ENCODE results near the gene PSG2. TPM values are rescaled to one million over a fixed set of nuclear protein-coding genes. Genes with fewer than 3 reads are reported as not detected.
"Not testable (repeated sequence)": the region's sequence is repeated elsewhere in the genome, so short reads cannot be mapped to it uniquely, and the experiment has no call there.

PSG2 gene
- total RNA-seq, 1 donor from 2014 or later = not detected

- not testable (repeated sequence) for DNase-seq
Observed at GRCh38 chr19:43077881-43078280, 4.6 kb downstream of the PSG2 start.

GRCh38 chr19:43062418-43062817 is 20.1 kb downstream of the PSG2 start:
- DNase-seq = not testable (repeated sequence)

- not testable (repeated sequence) for DNase-seq
Observed at GRCh38 chr19:43061326-43061725, 21.2 kb downstream of the PSG2 start.

DNA sequence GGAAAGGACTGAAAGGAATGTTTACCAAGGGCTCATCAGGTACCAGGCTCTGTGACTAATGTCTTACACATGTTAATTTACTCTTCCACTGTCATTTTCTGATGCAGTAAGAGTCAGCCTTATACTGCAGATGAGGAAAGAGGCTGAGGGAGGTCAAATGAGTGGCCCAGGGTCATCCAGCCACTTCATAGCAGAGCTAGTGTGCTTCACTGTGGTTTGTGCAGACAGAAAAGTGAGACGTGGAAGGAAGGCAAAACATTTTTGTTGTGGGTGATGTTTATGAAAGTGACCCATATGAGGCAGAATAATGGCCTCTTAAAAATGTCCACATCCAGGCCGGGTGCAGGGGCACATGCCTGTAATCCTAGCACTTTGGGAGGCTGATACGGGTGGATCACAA is 22.2 kb downstream of the PSG2 start:
- DNase-seq = not testable (repeated sequence)

DNA sequence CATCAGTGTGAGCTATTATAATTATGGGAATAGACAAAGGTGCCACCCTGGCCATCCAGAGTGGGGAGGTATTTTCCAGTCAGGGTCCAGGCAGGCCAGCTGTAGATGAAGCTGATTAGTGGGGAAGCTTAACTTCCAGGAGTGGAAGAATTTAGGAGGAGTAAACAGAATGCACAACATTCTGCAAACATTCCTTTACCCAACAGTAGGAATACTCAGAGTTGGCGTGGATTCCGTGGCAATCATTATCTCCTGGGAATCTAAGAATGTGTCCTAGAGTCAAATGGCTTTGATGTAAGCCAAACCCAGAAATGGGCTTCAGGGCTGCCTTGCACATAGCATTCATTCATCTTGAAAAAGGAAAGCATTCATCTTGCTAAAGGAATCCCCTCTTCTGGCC is 23.0 kb downstream of the PSG2 start:
- DNase-seq = not testable (repeated sequence)

DNA sequence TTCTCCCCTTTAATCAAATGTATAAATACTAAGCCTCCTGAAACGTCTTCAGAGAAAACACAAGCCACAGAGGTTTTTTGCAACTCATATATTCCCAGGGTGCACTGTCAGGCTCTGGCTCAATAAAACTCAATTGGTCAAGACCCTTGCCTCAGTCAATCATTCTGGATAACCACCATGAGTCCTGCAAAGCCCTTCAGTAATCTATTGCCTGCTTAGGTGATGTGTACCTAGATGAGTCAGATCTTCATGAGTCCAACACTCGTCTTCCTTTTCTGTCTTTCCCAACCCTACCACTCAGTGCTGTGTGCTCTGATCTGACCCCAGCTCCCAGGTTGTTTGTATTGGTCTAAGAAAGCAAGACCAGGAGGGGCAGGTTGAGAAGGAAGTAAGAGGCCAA is 24.1 kb downstream of the PSG2 start:
- not testable (repeated sequence) for DNase-seq

- DNase-seq = not testable (repeated sequence)
Observed at GRCh38 chr19:43047966-43048365, 34.5 kb downstream of the PSG2 start.

DNA sequence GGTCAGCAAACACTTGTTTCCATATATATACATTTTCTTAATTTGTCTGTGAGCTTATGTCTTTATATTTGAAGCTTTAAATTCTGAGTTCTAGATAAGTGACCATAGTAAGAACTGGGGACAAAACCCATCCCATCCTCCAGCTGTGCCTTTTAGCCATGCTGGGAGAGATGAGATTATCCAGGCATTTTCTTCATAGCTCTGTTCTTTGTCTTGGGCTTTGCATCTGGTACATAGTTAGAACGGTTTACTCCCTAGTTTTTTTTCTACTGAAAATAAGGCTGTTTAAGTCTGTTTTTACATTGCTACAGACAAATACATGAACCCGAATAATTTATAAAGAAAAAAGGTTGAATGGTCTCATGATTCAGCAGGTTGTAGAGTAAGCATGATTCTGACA is 35.9 kb downstream of the PSG2 start:
- DNase-seq = not testable (repeated sequence)

- not testable (repeated sequence) for DNase-seq
Observed at GRCh38 chr19:43043492-43044180, 38.9 kb downstream of the PSG2 start.

GRCh38 chr19:43031645-43032044 is 50.9 kb downstream of the PSG2 start:
- DNase-seq = not testable (repeated sequence)

DNA sequence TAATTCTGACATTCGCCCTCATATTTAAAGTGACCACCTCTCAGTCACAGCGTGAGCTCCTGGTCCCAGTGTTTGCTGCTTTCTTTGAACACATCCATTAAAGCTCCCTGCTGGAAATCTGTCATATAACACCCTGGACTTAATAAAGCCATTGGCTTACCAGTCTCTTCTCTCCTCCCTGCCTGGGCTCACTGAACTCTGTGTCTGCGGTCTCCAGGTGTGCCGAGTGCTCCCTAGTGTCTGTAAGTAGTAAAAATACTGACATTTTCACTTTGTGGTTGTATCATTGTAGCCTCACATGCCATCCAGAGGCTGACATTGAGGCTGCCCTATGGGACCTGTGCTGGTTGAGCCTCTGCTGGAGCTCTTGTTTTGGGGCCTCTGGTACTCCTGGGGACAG is 53.6 kb downstream of the PSG2 start:
- no peak for DNase-seq

DNA sequence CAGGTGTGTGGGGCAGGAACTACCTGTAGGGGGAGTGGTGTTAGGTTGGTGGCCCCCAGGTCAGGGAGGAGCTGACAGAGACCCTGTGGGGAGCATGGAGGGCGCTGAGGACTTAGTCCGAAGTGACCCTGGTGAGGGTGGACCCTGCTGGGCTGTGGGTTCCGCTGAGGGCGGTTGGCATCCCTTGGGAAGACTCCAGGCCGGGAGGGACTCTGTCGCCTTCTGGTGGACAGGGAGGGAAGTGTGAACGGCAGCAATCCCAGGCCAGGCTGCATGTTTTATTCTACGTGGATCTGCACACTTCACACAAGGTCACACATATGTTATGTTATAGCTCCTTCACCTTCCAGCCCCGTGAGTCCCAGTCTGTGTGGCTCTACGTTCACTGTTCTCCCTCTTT is 54.5 kb downstream of the PSG2 start:
- DNase-seq = not testable (repeated sequence)

DNA sequence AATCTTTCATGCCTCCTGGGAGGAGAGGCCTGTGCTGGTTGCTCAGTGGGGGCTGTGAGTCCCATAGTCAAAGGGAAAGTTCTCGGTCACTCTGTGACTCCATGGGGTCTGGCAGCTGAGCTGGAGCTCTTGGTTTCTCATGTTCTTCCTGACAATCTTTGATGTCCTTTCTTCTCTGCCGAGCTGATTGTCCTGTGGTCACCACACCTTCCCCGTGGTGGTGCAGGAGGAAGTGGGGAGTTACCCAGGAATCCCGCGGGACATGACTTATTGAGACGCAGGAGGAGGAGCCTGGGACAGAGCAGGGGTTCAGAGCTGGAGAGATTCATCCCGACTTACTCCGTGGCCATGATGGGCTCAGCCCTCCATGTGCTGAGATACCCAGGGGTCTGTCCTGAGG is 55.4 kb downstream of the PSG2 start:
- DNase-seq = not testable (repeated sequence)

DNA sequence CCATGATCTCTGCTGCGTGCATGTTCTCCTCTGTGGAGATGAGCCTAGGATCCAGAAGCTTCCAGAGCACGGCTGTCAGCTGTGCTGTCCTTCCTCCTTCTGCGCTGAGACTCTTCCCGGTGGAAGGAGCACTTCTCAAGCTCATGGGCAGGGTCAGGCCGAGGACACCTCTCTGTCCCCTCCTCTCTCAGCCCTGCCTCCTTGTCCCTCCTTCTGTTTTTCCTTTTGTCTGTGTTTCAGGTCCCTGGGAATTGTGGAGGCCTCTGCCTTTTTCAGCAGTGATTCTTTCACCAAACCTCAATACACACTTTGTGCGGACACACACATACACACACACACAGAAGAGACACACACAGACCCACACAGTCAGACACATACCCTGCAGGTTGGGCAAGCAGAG is 56.1 kb downstream of the PSG2 start, which contains the start of gene PSG11:
PSG11 (minus strand) TSS at position 101 of the 400 bp plus-strand sequence; CDS start at position 4, 97 bp downstream.
- DNase-seq = not testable (repeated sequence)

GRCh38 chr19:43022098-43022497 is 60.4 kb downstream of the PSG2 start:
- DNase-seq = not testable (repeated sequence)

- peak; percentile 19 for DNase-seq
Observed at GRCh38 chr19:43021629-43022028, 60.9 kb downstream of the PSG2 start.

DNA sequence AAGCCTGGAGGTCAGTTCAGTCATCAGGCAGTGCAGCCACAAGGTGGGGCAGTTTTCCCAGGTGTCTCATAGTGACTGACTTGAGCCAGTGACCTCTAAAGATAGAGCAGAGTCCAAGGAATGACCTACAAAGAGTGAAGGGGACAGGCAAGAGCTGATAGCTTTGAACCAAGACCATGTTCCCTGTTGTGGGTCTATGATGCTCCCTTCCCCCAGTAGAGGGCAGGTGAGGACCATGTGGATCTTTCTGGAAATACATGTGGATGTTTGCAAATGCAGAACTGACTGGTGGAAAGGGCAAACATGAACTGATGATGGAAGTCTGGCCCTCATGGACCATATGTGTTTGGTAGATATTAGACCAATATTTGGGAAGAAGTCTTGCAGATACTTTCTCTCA is 62.9 kb downstream of the PSG2 start:
- DNase-seq = not testable (repeated sequence)

Other genes starting within 250 kb of the PSG2 start
- not detected for gene PSG1, start 203.0 kb downstream of the PSG2 start, total RNA-seq
- gene PSG6, start 164.8 kb downstream of the PSG2 start, total RNA-seq = not detected
- gene PSG7, start 145.5 kb downstream of the PSG2 start, total RNA-seq = not detected
- gene PSG11, start 56.2 kb downstream of the PSG2 start, total RNA-seq = not detected
- gene PSG5, start 103.8 kb upstream of the PSG2 start, total RNA-seq = not detected
- gene PSG4, start 122.9 kb upstream of the PSG2 start, total RNA-seq = not detected
- gene PSG9, start 186.8 kb upstream of the PSG2 start, total RNA-seq = not detected

Data from tongue (tissue), 2 donors.